Endothelial cell of umbilical vein (primary cell): ENCODE results near the gene HSD17B11. TPM values are rescaled to one million over a fixed set of nuclear protein-coding genes. Genes with fewer than 3 reads are reported as not detected.

ENCODE experiments used
- BruUV-seq: library from RNA; stranded (reverse); fragments of 400-500 nt; replicated peaks from 2 replicates; lab custom pipeline; 2021; lab: Mats Ljungman, UMichigan
- CTCF ChIA-PET: fragments of 300-600, 350-600 bp; sonication (Branson Sonifier 250); formaldehyde crosslinking; loops from one replicate; lab custom pipeline; 2021; ENCODE audit warnings: antibody characterized with exemption, inconsistent platforms; lab: Charles Lee
- POLR2A ChIA-PET: fragments of 300-600, 350-600 bp; sonication (Branson Sonifier 250); formaldehyde crosslinking; loops from one replicate; lab custom pipeline; 2021; ENCODE audit warnings: antibody characterized with exemption, inconsistent platforms; lab: Charles Lee
- DNase-seq: peaks from one replicate; pipeline ENCODE4 v3.0.0-alpha.2; 2011; ENCODE audit warnings: low read depth, low spot score
- FAIRE-seq: peaks from 2 replicates; lab custom pipeline; 2011; peaks lifted over from hg19 to GRCh38; lab: Jason Lieb, UNC
- H2AFZ ChIP-seq: 2 replicates; pipeline ENCODE4 v1.6.0; 2012; ENCODE audit warnings: low read depth, low read length, control low read depth, inconsistent platforms
- H3K27ac ChIP-seq: 2 replicates; pipeline ENCODE4 v1.5.1; 2011; ENCODE audit warnings: low read depth, mild to moderate bottlenecking, control low read depth, low read length, moderate library complexity; ENCODE audit not compliant: insufficient read depth
- H3K27me3 ChIP-seq, 2 experiments: 2 replicates each; pipeline versions ENCODE4 v1.6.0 to v1.6.1; 2011; ENCODE audit warnings: low read length in 2 of 2, mixed read lengths in 1 of 2; ENCODE audit not compliant: control insufficient read depth in 2 of 2, insufficient read depth in 2 of 2
- H3K36me3 ChIP-seq, 2 experiments: 2 replicates in 1 of 2; 3 replicates in 1 of 2; pipeline ENCODE4 v1.5.1; 2011; ENCODE audit warnings: low read length in 2 of 2, mild to moderate bottlenecking in 1 of 2, moderate library complexity in 1 of 2; ENCODE audit not compliant: control insufficient read depth in 2 of 2, insufficient read depth in 2 of 2; ENCODE audit errors: extremely low read depth in 1 of 2
- H3K4me1 ChIP-seq: 3 replicates; pipeline ENCODE4 v1.5.1; 2011; ENCODE audit warnings: mild to moderate bottlenecking, low read length; ENCODE audit not compliant: control insufficient read depth, insufficient read depth; ENCODE audit errors: extremely low read depth
- H3K4me2 ChIP-seq: 2 replicates; pipeline ENCODE4 v1.6.1; 2011; ENCODE audit warnings: low read length, control low read depth, mixed read lengths; ENCODE audit not compliant: insufficient read depth
- H3K4me3 ChIP-seq, 3 experiments: fragments of 200-600 bp in 1 of 3; sonication (generic), shearing (Covaris generic) in 1 of 3; replicated peaks in 1 of 3; 2 replicates each; pipeline ENCODE4 v1.5.1; 2011 to 2016; ENCODE audit warnings: control low read depth in 3 of 3, low read length in 3 of 3, mild to moderate bottlenecking in 2 of 3, inconsistent platforms in 1 of 3, low read depth in 1 of 3, moderate library complexity in 1 of 3; ENCODE audit not compliant: insufficient read depth in 1 of 3
- H3K79me2 ChIP-seq: 2 replicates; pipeline ENCODE4 v1.6.0; 2012; ENCODE audit warnings: low read length, inconsistent platforms; ENCODE audit not compliant: control insufficient read depth, insufficient read depth
- H3K9ac ChIP-seq: replicated peaks from 2 replicates; pipeline ENCODE3; 2011; ENCODE audit warnings: low read length, control low read depth; ENCODE audit not compliant: insufficient read depth; ENCODE audit errors: extremely low read depth
- H3K9me1 ChIP-seq: replicated peaks from 3 replicates; pipeline ENCODE4 v1.6.0; 2011; ENCODE audit warnings: mild to moderate bottlenecking, low read length; ENCODE audit not compliant: control insufficient read depth, insufficient read depth; ENCODE audit errors: extremely low read depth
- H3K9me3 ChIP-seq: replicated peaks from 2 replicates; pipeline ENCODE4 v1.5.1; 2012; ENCODE audit warnings: low read length, inconsistent platforms; ENCODE audit not compliant: control insufficient read depth, insufficient read depth
- H4K20me1 ChIP-seq: replicated peaks from 2 replicates; pipeline ENCODE3; 2011; ENCODE audit warnings: mild to moderate bottlenecking, low read length; ENCODE audit not compliant: control insufficient read depth, insufficient read depth; ENCODE audit errors: extremely low read depth
- EZH2 ChIP-seq: IDR thresholded peaks from 2 replicates; pipeline ENCODE4 v1.6.1; 2012; ENCODE audit warnings: borderline replicate concordance, low read depth, mild to moderate bottlenecking, moderate library complexity, low read length, inconsistent platforms; ENCODE audit not compliant: severe bottlenecking
- FOS ChIP-seq: IDR thresholded peaks from 2 replicates; pipeline ENCODE4 v1.6.1; 2011; ENCODE audit warnings: mild to moderate bottlenecking, low read length, moderate library complexity, borderline replicate concordance; ENCODE audit not compliant: insufficient read depth
- GATA2 ChIP-seq: IDR thresholded peaks from 2 replicates; pipeline ENCODE4 v1.7.0; 2011; ENCODE audit warnings: low read depth, mild to moderate bottlenecking, moderate library complexity, mixed read lengths, low read length; ENCODE audit not compliant: insufficient read length, insufficient read depth
- JUN ChIP-seq: IDR thresholded peaks from 2 replicates; pipeline ENCODE4 v1.6.1; 2011; ENCODE audit warnings: borderline replicate concordance, low read depth; ENCODE audit not compliant: insufficient read length, insufficient read depth
- MYC ChIP-seq: IDR thresholded peaks from one replicate; pipeline ENCODE4 v1.6.1; 2011; ENCODE audit warnings: mild to moderate bottlenecking, low read depth, low read length
- POLR2A ChIP-seq: IDR thresholded peaks from 2 replicates; pipeline ENCODE4 v1.6.1; 2012; ENCODE audit warnings: low read depth, mild to moderate bottlenecking, control low read depth, low read length
- POLR2AphosphoS5 ChIP-seq: IDR thresholded peaks from 2 replicates; pipeline ENCODE4 v1.6.1; 2012; ENCODE audit warnings: low read depth, mild to moderate bottlenecking, control low read depth, low read length, moderate library complexity; ENCODE audit not compliant: insufficient read depth
- dilution Hi-C: fragments of 300-500 bp; cut with MboI; formaldehyde crosslinking; loops from one replicate; pipeline ENCODE4 v1.15.0; 2019; ENCODE audit warnings: low sequenced_read_pairs; ENCODE audit not compliant: extremely low pct_ligation_motif_present
- intact Hi-C: fragments of 100-400 bp; cut with micrococcal nuclease; formaldehyde crosslinking; loops from one replicate; pipeline ENCODE4 v1.10.0; 2022
- polyA plus RNA-seq, 4 experiments: library from polyadenylated mRNA; depleted of rRNA in 3 of 4; stranded (reverse) in 3 of 4; unstranded in 1 of 4; fragments of >200 nt; gene quantifications; 2 replicates each; pipeline versions ENCODE4 v1.2.1 to v1.2.3, GENCODE V29; 2011 to 2012; ENCODE audit warnings: missing spikeins in 1 of 4
- total RNA-seq: library from RNA; stranded (reverse); gene quantifications from 2 replicates; pipeline ENCODE4 v1.2.3, GENCODE V29; 2021
- TF ChIP-seq, protein P1 (sequence below), 2 donors: IDR thresholded peaks; 1 replicate in 1 of 2; 2 replicates in 1 of 2; pipeline ENCODE4 v1.5.1; 2011; ENCODE audit warnings: low read length in 2 of 2, mild to moderate bottlenecking in 2 of 2, moderate library complexity in 2 of 2, control low read depth in 1 of 2, inconsistent platforms in 1 of 2, low read depth in 1 of 2; ENCODE audit not compliant: insufficient read depth in 1 of 2; ENCODE audit errors: extremely low read depth in 1 of 2
- TF ChIP-seq, protein P2 (sequence below): IDR thresholded peaks from 2 replicates; pipeline ENCODE4 v1.6.1; 2011; ENCODE audit not compliant: insufficient read depth, insufficient read length

Gene HSD17B11
- total and polyA plus RNA-seq, 2 donors (not counting 3 experiments of a cell fraction or from before 2014, with no cell fraction given): 10.7 to 21.1 TPM

DNA sequence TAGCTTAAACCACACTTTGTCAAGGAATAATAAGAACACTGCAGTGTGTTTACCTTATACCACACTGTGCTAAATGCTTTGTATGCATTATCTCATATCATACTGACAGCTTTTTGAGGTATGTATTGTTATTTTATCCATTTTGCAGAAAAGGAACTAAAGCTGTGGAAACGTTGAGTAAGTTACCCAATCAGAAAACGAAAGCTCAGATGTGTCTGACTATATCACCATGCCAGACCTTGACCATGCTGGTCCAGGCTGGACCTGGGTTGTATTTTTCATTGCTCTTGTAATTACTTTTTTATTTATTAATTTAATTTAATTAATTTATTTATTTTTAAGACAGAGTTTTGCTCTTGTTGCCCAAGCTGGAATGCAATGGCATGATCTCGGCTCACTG, 2.1 kb downstream of the HSD17B11 start:
- Histone ChIP-seq H3K4me2 (no peak overlapping the region), H3K79me2 (peaks cover 9% of the 10 kb centered on the region), H3K9ac (no peak overlapping the region), H3K9me1 (no peaks in the 10 kb centered on the region), H4K20me1 (no peaks in the 10 kb centered on the region), H3K9me3 (no peaks in the 10 kb centered on the region), H3K36me3 (no peaks in the 10 kb centered on the region), H3K4me1 (peaks cover 9% of the 10 kb centered on the region), H3K27ac (no peak overlapping the region), H3K27me3 (no peaks in the 10 kb centered on the region), H3K4me3 (no peak overlapping the region), H2AFZ (no peak overlapping the region)
- FAIRE-seq (no peak), DNase-seq (no peak)
- no peak for TF ChIP-seq JUN
- TF ChIP-seq, protein P1, sequence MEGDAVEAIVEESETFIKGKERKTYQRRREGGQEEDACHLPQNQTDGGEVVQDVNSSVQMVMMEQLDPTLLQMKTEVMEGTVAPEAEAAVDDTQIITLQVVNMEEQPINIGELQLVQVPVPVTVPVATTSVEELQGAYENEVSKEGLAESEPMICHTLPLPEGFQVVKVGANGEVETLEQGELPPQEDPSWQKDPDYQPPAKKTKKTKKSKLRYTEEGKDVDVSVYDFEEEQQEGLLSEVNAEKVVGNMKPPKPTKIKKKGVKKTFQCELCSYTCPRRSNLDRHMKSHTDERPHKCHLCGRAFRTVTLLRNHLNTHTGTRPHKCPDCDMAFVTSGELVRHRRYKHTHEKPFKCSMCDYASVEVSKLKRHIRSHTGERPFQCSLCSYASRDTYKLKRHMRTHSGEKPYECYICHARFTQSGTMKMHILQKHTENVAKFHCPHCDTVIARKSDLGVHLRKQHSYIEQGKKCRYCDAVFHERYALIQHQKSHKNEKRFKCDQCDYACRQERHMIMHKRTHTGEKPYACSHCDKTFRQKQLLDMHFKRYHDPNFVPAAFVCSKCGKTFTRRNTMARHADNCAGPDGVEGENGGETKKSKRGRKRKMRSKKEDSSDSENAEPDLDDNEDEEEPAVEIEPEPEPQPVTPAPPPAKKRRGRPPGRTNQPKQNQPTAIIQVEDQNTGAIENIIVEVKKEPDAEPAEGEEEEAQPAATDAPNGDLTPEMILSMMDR (IDR thresholded peaks at IDR 0.05; ENCODE audit: extremely low read depth in 1 of 2, insufficient read depth in 1 of 2, low read depth in 1 of 2, low read length in 2 of 2): no peak
- TF ChIP-seq FOS: no peak
- no peak for TF ChIP-seq EZH2
- no peak for TF ChIP-seq POLR2A
- TF ChIP-seq, protein P2, sequence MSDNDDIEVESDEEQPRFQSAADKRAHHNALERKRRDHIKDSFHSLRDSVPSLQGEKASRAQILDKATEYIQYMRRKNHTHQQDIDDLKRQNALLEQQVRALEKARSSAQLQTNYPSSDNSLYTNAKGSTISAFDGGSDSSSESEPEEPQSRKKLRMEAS: no peak
- no peak for TF ChIP-seq MYC
- no peak for TF ChIP-seq POLR2AphosphoS5
- TF ChIP-seq GATA2: no peak
- intact Hi-C loops (no loop called here), dilution Hi-C loops (no loop called here)
- BruUV-seq: no TSS peak
- ChIA-PET POLR2A (interaction anchor here (0.6 kb wide), 1 partner anchor 10 kb away, joined by 4 read pairs; no protein-coding TSS in a partner anchor), CTCF (interaction anchor here (0.9 to 2.5 kb wide), 2 partner anchors 13 to 80 kb away, joined by 5 to 12 read pairs; no protein-coding TSS in a partner anchor)
